Subcutaneous preadipocyte (primary cell): ENCODE data around the gene VSIG10L2. TPM values are rescaled to one million over a fixed set of nuclear protein-coding genes. Genes with fewer than 3 reads are reported as not detected.

Experiments used
- total RNA-seq: library from RNA; depleted of rRNA; stranded (reverse); fragments of >200 nt; gene quantifications from 2 replicates; pipeline ENCODE4 v1.2.3, GENCODE V29; 2012

VSIG10L2 gene
- not detected in 2 replicates for total RNA-seq

DNA sequence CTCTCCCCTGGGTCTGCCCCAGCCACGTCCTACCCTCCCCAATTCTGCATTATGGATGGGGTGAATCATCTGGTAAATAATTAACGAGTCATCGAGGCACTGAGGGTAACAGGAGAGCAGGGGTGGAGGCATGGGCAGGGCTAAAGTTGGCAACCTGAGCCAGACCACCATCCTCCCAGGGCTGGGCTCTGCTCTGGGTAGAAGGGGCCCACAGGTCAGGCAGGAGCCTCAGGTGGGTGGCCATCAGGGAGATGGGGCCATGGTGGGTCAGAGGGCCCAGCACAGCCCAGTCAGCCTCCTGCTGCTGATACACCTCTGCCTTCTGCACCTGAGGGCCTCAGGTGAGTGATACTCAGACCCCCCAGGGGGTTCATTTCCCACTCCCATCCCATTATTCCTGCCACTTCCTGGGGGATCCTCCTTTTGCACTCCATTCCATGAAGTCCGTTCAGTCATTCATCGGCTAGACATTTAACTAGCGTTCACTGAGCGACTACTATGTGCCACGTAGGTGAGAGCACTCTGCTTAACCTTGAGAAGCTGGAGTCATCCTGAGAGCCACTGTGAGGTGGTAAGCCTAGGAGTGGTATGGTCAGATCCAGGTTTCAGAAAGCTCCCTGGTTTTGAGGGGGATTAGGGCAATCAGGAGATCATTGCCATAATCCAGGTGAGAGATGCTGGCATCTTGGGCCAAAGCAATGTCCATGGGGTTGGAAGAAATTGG is at the start of gene VSIG10L2:
TSS of gene VSIG10L2 (plus strand) at position 248 of the 724 bp plus-strand sequence. CDS start at position 260, 12 bp downstream.

GRCh38 chr11:125902927-125903710 is 42.7 kb upstream of the VSIG10L2 start, which contains the start of gene PUS3:
PUS3 (minus strand) TSS chr11:125903206; CDS start chr11:125896284, 6,922 bp downstream.

DNA sequence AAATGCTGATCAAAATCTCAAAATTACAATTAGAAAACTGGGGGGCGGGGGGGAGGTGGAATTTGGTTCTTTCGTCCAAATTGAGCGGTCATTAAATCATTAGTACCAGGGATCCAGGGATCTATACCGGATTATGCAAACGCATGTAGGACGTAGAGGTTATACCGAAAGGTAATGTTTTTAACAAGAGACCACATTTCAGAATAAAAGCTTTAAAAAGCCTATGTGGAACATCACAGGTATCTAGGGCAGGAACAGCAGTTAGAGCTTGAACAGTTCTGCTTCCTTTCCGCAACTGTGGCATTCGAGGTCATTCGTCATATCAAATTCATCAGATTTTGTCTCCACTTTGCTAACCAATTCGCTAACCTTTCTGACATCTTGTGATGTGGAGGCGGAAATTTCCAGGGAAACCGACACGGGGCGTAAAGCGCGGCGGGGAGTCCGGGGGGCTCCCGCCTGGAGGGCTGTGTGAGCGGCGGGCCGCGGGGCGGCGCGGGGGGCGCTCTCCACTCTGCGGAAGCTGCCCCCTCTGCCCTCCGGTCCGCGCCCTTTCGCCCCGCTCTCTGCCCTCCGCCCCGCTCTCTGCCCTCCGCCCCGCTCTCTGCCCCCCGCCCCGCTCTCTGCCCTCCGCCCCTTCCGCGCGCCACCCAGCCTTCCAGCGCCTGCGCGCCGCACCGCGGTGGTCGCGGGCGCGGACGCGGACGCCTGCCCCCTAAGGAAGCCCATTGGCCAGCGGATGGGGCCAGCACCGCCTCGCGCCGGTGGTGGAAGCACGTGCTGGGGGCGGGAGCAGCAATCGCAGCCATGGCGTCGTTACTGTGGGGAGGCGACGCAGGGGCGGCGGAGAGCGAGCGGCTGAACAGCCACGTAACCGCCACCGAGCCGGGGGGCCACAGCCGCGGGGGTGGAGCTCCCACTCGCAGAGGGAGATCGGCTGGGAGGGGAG is 41.9 kb upstream of the VSIG10L2 start, which contains the start of gene DDX25:
TSS of gene DDX25 (plus strand) at position 798 of the 949 bp plus-strand sequence. CDS start at position 808, 10 bp downstream.

Other genes starting within 250 kb of the VSIG10L2 start
- gene PATE1, start 199.8 kb upstream of the VSIG10L2 start, total RNA-seq: not detected in 2 replicates
- 0.20 and 0.37 TPM in 2 replicates for gene PATE2, start 167.2 kb upstream of the VSIG10L2 start, total RNA-seq
- gene PATE3, start 157.9 kb upstream of the VSIG10L2 start, total RNA-seq: not detected in 2 replicates
- not detected in 2 replicates for gene PATE4, start 112.7 kb upstream of the VSIG10L2 start, total RNA-seq
- 11.0 and 12.5 TPM in 2 replicates for gene HYLS1, start 58.4 kb upstream of the VSIG10L2 start, total RNA-seq
- gene PUS3, start 42.8 kb upstream of the VSIG10L2 start, total RNA-seq: 11.4 and 11.7 TPM in 2 replicates
- not detected in 2 replicates for gene DDX25, start 41.5 kb upstream of the VSIG10L2 start, total RNA-seq
- 11.9 and 41.2 TPM in 2 replicates for gene CDON, start 116.8 kb downstream of the VSIG10L2 start, total RNA-seq